Measurements from ENCODE around the gene PEAR1.
A peak's percentile ranks its signal among the peaks of the same experiment; 100 is the strongest.

PEAR1 gene

DNA sequence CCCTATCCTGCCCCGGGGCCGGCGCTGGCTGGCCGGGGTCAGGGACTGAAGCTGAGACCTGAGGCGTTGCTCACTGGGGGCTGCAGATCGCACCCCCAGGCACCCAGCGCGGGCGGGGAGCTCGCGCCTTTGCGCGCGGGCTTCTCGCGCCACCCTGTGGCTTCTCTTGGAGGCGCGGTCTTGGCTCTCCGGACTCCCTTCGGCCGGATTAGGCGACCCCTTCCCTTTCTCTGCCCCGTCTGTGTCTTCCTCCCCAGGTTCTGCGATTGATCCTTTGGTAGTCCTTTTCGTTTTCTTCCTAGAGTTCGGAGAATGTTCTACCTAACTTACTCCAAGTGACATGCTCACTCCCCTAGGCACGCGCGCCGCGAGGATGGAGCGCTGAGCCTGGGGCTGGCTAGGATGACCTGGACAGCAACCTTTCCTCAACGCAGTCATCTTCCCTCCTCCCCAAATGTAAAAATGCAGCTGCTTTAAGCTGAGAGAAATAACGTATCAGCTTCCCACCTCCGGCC, 33.3 kb upstream of the PEAR1 start:
- DNase-seq: peak; percentile 65

DNA sequence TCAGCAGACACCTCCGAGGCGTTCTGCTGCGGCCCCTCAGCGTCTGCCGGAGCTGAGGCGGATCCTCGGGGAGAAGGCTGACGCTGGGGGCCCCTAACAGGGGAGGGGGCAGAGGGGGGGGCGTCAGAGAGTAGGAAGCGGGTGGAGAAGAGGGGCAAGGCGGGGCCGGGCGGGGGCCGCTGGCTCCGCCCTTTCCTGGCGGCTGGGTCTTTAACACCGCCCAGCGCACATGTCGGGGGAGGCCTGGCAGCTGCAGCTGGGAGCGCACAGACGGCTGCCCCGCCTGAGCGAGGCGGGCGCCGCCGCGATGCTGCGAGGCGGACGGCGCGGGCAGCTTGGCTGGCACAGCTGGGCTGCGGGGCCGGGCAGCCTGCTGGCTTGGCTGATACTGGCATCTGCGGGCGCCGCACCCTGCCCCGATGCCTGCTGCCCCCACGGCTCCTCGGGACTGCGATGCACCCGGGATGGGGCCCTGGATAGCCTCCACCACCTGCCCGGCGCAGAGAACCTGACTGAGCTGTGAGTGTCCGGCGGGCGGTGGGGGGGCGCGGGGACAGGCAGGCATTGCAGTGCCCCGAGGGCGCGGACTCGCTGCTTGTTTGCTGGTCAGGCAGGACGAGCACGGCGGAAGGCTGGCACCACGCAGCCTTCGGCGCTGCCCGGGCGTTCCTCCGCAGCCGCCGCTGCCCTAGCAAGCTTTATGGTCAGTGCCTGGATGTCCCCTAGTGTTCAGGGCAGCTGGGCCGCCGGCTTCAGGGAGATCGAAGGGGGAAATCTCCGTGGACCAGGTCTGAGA, 32.7 kb upstream of the PEAR1 start, which contains the start of gene NTRK1:
Gene NTRK1 (plus strand): TSS at position 238 of the 796 bp plus-strand sequence. CDS start 70 bp downstream, at position 308.
- DNase-seq: peak; percentile 59

DNA sequence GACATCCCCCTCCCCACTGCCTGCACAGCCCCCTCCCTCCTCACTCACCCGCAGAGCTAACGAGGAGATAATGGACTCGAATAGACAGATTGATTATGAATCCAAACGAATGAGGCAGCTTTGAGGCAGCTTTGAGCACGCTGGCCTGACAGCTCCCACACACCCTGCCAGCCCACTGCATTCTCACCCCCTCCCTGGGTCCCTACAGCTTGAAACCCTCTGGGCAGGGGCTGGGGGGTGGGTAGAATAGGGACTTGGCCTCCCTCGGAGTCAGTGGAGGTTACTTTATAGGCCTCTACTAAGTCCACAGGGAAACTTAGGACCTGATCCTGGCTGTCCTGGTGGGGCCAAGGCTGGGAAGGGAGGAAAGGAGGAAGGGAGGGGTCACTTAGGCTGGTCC, 30.9 kb upstream of the PEAR1 start:
- no peak for DNase-seq

DNA sequence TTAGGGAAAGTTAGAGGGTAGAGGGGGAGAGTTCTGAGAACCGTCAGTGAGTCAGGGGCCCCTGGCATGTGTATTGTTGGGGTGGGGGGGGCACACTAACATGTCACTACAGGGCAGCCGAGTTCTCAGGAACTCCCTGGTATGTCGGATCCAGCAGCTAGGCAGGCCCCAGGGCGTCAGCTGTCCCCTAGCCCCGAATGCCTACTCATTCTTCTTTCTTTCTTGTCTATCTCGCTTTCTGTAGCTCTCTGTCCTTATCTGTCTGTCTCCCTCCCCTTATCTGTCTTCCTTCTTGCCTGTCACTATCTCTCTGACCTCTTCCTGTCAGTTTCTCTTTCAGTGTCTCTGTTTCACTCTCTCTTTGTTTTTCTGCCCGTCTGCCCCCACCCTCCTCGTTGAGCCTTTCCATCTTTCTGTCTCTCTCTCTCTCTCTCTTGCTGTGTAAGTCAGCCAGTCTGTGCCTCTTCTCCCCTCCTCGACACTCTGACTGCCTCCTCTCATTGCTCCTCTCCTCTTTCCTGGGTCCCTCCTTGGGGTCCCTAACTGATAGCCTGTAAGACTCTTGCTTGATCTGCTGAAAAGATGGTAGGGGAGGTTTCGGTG, 30.4 kb upstream of the PEAR1 start:
- peak; percentile 8 for DNase-seq

DNA sequence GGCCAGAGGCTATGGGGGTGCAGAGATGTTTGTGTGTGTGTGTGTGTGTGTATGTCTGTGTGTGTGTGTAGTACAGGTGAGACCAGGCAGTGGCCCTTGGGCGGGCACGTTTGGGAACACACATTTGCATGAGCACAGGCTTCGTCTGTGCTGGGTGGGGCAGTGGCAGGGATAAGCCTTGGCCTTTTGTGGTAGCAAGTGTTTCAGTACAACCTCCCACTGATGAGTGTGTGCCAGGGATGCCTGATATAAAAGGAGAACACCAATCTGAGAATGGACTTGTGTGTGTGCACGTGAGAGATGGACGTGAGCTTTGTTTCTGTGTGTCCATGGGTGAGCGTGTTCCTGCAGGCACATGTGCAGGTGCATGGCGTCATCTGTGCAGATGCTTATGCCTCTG, 29.9 kb upstream of the PEAR1 start:
- DNase-seq: no peak

DNA sequence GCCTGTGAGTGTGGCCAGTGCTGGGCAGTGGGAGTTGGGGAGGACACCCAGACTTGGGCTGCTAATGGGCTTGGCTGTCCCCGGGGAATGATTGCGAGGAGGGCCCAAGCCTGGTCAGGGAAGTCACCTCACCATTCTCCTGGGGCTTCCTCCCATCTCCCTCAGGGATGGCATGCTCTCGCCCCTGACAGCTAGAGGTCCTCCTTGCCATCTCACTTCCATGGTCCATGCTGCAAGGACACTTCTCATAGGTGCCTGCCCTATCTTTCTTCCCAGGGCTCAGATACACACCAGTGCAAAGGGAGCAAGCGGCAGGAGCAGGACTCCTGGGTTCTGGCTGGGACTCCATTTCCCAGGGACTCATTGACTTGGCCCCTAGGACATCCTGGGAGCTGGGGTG, 28.7 kb upstream of the PEAR1 start:
- DNase-seq: no peak

DNA sequence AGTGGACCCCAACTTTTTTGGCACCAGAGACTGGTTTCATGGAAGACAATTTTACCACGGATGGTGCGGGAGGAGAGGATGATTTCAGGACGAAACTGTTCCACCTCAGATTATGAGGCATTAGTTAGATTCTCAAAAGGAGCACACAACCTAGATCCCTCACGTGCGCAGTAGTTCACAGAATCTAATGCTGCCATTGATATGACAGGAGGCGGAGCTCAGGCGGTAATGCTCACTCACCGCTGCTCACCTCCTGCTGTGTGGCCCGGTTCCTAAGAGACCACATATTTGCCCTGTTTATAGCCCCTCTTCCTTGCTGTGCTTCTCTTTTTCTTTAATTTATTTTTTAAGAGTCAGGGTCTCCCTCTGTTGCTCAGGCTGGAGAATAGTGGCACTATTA, 28.3 kb upstream of the PEAR1 start:
- no peak for DNase-seq

DNA sequence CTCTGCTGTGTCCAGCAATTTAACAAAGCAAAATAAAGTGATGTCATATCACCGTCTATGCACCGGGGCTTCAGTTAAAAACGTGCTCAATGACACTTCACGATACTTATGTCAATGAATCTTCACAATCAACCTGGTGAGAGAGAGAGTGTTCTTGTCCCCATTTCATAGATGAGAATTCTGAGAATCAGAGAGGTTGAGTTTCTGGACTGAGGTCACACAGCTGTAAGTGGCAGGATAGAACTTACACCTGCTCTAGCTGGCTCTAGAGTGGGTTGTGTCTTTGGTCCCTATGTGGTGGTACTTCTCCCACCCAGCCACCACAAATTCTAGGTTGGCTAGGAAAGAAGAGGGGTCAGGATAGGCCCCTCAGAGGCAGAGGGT, 27.7 kb upstream of the PEAR1 start:
- no peak for DNase-seq

DNA sequence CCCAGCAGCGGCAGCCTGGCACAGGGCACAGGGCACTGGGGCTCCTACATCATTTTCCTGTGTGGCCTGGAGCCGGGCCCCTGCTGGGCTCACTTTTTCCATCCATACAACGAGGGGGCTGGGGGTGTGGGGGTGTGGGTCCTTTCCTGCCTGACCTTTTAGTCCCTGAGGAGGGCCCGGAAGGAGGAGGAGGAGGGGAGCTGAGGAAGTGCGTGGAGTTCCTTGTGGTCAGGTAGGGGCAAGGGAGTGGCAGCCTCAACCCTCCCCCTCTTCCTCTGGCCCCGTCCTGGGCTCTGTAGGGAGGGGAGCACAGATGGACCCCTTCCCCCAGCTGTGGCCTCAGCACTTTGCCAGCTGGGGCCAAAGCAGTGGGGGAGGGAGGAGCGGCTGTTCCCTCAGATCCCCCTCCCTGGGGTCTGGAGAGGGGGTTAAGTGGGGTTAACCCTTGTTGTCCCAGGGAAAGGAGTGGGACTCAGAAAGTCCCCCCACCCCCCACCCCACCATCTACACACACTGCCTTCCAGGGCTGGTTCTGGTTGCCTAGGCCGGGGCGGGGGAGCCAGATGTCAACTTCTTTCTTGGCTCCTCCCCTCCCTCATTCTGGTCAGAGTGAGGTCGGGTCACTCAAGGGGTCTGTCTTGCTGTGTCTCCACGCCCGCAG, 27.1 kb upstream of the PEAR1 start:
- no peak for DNase-seq

DNA sequence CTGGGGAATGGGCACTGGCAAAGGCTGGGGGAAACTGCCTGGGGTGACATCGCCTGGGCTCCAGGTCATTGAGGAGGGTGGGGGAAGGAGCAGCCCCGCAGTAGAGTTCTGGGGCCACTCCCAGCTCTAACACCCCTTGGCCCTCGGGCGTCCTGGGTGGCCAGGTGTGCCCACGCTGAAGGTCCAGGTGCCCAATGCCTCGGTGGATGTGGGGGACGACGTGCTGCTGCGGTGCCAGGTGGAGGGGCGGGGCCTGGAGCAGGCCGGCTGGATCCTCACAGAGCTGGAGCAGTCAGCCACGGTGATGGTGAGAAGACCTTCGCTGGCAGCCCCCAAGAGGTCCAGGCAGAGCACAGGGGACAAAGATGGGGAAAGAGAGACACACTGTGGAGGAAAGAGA, 25.2 kb upstream of the PEAR1 start:
- no peak for DNase-seq

DNA sequence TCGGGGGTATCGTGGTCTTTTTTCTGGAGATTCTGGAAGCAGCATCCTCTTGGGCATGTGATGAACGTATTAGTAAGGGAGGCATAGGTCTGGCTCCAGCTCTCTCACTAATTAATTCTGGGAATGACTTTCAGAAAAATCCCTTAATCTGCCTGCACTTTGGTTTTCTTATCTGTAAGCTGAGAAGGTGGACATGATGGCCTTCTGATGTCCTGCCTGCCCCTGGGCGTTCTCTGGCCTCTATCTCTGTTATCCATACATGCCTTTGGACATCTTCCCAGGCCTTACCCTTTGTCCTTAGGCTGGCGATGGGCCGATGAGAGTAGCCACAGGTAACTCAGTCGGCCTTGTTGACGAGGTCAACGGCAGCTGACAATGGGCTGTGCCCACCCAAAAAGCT, 24.1 kb upstream of the PEAR1 start:
- no peak for DNase-seq

DNA sequence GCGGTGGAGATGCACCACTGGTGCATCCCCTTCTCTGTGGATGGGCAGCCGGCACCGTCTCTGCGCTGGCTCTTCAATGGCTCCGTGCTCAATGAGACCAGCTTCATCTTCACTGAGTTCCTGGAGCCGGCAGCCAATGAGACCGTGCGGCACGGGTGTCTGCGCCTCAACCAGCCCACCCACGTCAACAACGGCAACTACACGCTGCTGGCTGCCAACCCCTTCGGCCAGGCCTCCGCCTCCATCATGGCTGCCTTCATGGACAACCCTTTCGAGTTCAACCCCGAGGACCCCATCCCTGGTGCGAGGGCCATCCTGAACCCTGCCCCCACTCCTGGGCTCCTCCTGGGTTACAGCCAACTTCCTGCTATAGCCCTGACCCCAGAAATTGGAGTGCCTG, 19.9 kb upstream of the PEAR1 start:
- DNase-seq: no peak

DNA sequence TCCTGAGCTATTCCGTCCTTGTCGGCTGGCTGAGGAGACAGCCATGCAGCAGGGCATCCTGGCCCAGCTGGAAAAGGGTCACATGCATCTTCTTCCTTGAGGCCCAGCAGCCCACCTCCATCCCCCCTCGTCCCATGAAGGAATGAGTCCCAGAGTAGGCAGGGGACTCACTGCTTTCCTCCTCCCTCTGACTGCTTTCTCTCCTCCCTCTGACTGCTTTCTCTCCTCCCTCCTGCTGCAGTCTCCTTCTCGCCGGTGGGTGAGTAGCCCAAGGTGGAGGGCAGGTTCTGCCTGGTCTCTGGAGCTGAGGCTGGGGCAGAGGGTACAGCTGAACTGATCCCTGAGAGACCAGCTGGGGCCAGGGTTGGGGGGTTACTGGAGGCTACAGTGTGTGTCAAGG, 19.4 kb upstream of the PEAR1 start:
- no peak for DNase-seq

DNA sequence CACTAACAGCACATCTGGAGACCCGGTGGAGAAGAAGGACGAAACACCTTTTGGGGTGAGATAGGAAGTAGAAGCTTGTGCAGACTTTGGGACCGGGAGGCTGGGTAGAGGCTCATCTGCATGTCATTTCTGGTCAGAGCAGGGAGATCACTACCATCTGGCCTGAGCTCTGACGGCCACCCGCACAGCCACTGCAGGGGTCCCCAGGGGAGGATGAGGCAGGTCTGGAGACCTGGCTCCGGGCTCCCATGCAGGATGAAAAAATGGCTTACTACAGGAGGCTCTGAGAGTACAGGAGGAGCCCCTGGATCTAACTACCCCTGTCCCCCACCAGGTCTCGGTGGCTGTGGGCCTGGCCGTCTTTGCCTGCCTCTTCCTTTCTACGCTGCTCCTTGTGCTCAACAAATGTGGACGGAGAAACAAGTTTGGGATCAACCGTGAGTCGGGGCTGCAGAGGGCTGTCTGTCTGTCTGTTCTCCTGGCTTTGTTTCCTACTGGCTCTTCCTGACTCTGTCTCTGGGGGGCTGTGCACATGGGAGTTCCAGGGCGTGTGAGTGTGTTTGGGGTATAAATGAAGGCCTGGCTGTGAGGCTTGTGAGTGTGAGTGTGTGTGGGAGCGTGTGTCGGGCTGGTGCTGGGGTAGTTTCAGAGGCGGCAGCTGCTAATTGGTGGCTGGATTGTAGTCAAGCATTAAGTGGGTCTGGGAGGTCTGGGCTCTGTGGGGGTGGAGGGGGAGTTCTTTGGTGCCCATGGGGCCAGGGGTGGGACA, 18.8 kb upstream of the PEAR1 start:
- DNase-seq: no peak

DNA sequence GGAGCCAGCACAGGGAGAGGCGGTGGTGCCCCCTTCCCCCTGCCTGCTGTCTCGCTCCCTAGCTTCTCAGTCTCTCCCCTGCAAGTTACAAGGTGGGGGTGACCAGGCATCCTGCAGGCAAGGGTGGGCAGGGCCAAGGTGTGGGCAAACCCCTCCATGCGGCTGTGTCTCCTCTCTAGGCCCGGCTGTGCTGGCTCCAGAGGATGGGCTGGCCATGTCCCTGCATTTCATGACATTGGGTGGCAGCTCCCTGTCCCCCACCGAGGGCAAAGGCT, 18.2 kb upstream of the PEAR1 start:
- DNase-seq: no peak

DNA sequence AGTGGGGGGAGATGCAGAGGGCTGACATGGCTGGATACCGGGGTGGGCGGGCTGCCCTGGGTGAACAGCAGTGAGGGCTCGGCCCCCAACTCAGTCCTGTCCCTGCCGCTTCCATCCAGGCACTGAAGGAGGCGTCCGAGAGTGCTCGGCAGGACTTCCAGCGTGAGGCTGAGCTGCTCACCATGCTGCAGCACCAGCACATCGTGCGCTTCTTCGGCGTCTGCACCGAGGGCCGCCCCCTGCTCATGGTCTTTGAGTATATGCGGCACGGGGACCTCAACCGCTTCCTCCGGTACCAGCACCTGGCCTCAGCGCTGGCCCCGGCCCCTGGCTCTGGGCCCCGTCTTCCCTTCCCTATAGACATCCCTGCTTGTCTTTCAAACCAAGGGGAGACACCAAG, 17.2 kb upstream of the PEAR1 start:
- DNase-seq: no peak

DNA sequence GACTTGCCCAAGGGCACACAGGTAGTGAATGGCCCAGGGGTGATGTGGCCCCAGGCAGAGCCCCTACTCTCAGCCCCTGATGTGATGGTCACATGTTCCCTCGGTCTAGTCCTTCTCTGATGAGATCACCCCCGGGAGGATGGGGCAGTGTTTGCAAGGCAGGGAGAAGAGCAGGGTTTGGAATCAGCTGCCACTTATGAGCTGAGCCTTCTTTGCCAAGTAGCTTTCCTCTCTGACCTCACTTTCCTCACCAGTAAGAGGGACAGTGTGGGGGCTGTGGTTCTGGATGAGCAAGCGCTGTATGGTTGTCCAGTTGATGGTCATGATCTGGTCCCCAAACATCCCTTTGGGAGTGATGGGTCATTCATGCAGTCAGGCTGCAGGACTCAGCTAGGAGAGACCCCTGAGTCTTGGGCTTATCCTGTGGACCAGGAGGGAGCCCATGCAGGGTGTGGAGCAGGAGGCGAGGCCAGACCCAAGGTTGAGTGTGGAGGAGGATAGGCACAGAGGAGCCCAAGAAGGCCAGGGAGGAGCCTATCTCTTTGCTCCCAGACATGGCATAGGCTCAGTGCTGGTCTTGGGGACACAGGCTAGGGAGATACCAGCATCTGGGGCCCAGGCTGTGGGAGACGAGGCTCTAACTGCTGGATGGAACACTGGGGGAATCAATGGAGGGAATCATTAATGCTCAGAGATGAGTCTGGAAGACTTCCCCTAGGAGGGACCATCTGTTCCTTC, 15.9 kb upstream of the PEAR1 start:
- no peak for DNase-seq

DNA sequence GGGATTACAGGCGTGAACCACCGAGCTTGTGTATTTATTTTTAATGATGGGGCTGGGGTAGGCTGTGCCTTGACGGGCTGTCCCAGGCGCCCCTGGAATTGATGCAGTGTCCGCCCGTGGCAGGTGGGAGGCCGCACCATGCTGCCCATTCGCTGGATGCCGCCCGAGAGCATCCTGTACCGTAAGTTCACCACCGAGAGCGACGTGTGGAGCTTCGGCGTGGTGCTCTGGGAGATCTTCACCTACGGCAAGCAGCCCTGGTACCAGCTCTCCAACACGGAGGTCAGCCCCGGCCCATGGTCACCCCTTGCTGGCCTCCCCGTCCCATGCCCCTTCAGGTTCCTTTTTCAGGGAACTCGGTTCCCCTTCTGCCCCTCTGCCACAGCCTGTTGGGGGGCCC, 13.6 kb upstream of the PEAR1 start:
- DNase-seq: no peak

DNA sequence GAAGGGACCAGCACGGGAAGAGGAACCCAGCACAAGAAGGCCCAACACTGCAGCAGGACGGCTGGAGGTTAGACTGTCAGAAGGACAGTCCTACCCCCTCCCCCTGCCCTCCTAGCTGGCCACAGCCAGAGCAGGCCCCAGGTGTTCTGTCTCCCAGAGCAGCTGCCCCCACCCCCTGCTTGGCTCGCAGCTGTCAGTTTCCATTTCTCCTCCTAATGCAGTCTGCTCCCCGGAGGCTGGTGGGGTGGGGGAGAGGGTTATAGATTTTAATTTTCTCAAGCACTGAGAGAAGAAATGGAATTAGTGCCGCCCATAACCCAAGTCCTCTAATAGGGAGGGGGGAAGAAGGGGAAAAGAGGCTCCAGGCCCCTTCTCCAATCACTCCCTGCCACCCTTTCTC, 13.0 kb upstream of the PEAR1 start:
- no peak for DNase-seq

DNA sequence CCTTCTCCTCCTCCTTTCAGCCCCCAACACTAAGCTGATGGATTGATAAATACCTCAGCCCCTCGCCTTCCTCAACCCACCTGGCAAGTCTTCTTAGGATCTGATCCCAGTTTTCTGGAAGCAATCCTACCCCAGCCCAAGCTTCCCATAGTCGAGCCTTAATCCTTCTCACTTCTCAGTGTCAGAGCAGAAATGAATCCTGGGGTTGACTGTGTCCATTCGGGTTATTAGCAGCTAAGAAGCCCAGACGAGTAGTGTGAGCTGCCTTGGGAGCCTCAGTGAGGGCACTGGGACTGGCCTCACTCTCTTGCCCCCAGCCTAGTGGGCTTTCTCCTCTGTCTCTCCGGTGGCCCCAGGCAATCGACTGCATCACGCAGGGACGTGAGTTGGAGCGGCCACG, 12.4 kb upstream of the PEAR1 start:
- DNase-seq: no peak

DNA sequence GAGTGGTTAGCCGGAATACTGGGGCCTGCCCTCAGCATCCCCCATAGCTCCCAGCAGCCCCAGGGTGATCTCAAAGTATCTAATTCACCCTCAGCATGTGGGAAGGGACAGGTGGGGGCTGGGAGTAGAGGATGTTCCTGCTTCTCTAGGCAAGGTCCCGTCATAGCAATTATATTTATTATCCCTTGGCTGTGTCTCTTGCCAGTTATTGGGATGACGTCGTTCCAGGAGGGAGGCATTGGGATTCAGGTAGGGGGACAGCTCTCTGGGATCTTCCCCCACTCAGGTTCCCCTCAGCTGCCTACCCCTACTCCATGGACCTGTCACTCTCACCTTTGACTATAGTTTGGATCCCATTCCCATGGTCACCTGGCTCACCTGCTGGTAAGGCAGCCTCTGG, 11.9 kb upstream of the PEAR1 start:
- DNase-seq: no peak

DNA sequence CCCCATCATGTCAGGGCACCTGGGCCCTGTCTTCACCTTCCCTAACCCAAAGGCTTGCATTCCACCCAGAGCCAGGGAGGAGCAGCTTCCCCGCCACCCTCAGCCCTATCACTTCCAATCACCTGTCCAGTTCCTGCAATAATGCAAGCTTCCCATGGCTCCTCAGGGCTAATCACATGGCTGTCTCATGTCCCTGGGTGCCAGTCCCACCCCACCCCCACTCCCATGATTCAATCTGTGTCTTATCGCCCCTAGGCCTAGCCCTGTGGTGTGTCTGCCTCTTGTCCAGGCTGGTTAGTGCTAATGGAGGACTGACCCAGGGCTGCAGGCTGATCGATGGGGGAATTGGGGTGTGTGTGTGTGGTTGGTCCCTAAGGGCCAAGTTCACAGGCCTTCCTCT, 11.0 kb upstream of the PEAR1 start:
- no peak for DNase-seq

DNA sequence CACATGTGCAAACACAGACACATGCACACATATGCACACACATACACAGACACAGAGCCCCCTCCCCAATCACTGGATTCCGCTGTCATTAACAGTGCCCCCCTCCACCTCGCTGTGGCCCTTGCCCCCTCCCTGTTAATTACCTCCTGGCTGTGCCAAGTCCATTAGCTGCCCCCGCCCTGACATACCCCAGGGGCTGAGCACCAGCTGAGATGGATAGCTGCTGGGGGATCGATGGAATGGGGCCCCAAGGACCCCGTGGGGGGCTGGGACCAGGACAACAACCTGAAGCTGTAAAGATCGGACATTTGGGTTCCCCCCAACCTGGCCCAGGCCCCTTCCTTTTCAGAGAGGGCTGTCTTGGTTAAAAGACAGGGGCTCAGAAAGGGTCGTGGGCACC, 9.6 kb upstream of the PEAR1 start:
- DNase-seq: no peak

Data from activated naive CD4-positive, alpha-beta T cell treated with Interleukin-2 at 50 U/mL for 16 hours (primary cell).